Mesenchymal stem cell (in vitro differentiated cells and primary cell): ENCODE measurements around the gene HAP1.
A peak's percentile ranks its signal among the peaks of the same experiment; 100 is the strongest.

Experiments
- DNase-seq: peaks from one replicate; pipeline ENCODE4 v3.0.0-alpha.2; 2013
- H2AFZ ChIP-seq: one replicate; pipeline ENCODE4 v1.6.1; 2013; ENCODE audit warnings: low read depth, mild to moderate bottlenecking, control low read depth, inconsistent platforms, low read length, moderate library complexity
- H2AK5ac ChIP-seq: 2 replicates; pipeline ENCODE4 v1.6.1; 2013; ENCODE audit warnings: low read length, moderate library complexity, mild to moderate bottlenecking, inconsistent platforms; ENCODE audit not compliant: severe bottlenecking
- H2BK120ac ChIP-seq: one replicate; pipeline ENCODE4 v1.6.1; 2013; ENCODE audit warnings: low read depth, mild to moderate bottlenecking, inconsistent platforms, low read length, moderate library complexity
- H2BK12ac ChIP-seq, 2 experiments: one replicate each; pipeline ENCODE4 v1.6.1; 2013; ENCODE audit warnings: inconsistent platforms in 2 of 2, low read length in 2 of 2, mild to moderate bottlenecking in 2 of 2, moderate library complexity in 2 of 2, control low read depth in 1 of 2
- H2BK15ac ChIP-seq: one replicate; pipeline ENCODE4 v1.6.1; 2013; ENCODE audit warnings: mild to moderate bottlenecking, low read depth, inconsistent platforms; ENCODE audit not compliant: poor library complexity, severe bottlenecking
- H2BK5ac ChIP-seq: 2 replicates; pipeline ENCODE4 v1.6.1; 2013; ENCODE audit warnings: low read depth, mild to moderate bottlenecking, low read length, control low read depth, inconsistent platforms; ENCODE audit not compliant: poor library complexity, severe bottlenecking
- H3K14ac ChIP-seq, 2 experiments: one replicate each; pipeline ENCODE4 v1.6.1; 2013; ENCODE audit warnings: inconsistent platforms in 2 of 2, low read length in 2 of 2, control low read depth in 1 of 2, mild to moderate bottlenecking in 1 of 2, moderate library complexity in 1 of 2
- H3K18ac ChIP-seq, 2 experiments: one replicate each; pipeline ENCODE4 v1.6.1; 2013; ENCODE audit warnings: inconsistent platforms in 2 of 2, low read length in 2 of 2, control low read depth in 1 of 2, low read depth in 1 of 2, mild to moderate bottlenecking in 1 of 2
- H3K23ac ChIP-seq, 2 experiments: one replicate each; pipeline ENCODE4 v1.6.1; 2013; ENCODE audit warnings: inconsistent platforms in 2 of 2, low read length in 2 of 2, mild to moderate bottlenecking in 2 of 2, moderate library complexity in 2 of 2, control low read depth in 1 of 2
- H3K27ac ChIP-seq: 2 replicates; pipeline ENCODE4 v1.5.1; 2013; ENCODE audit warnings: mild to moderate bottlenecking, moderate library complexity, low read length, control low read depth, inconsistent platforms; ENCODE audit not compliant: poor library complexity, severe bottlenecking
- H3K27me3 ChIP-seq, 2 experiments: 2 replicates each; pipeline versions ENCODE4 v1.6.1 to v1.7.0; 2013; ENCODE audit warnings: low read length in 2 of 2, mild to moderate bottlenecking in 2 of 2, moderate library complexity in 2 of 2, control low read depth in 1 of 2, inconsistent platforms in 1 of 2; ENCODE audit not compliant: control insufficient read depth in 1 of 2, insufficient read depth in 1 of 2
- H3K36me3 ChIP-seq, 2 experiments: 2 replicates each; pipeline versions ENCODE4 v1.6.1 to v1.7.0; 2013; ENCODE audit warnings: low read length in 2 of 2, control low read depth in 1 of 2, inconsistent platforms in 1 of 2, low read depth in 1 of 2, mild to moderate bottlenecking in 1 of 2; ENCODE audit not compliant: insufficient read depth in 2 of 2, control insufficient read depth in 1 of 2
- H3K4ac ChIP-seq, 2 experiments: one replicate each; pipeline ENCODE4 v1.6.1; 2013; ENCODE audit warnings: inconsistent platforms in 2 of 2, low read length in 2 of 2, mild to moderate bottlenecking in 2 of 2, moderate library complexity in 2 of 2, control low read depth in 1 of 2, low read depth in 1 of 2
- H3K4me1 ChIP-seq: 2 replicates; pipeline ENCODE4 v1.6.1; 2013; ENCODE audit warnings: low read depth, low read length, control low read depth; ENCODE audit not compliant: control insufficient read depth, insufficient read depth
- H3K4me2 ChIP-seq: 2 replicates; pipeline ENCODE4 v1.6.1; 2013; ENCODE audit warnings: low read length, mild to moderate bottlenecking, inconsistent platforms; ENCODE audit not compliant: poor library complexity, severe bottlenecking
- H3K4me3 ChIP-seq, 2 experiments: 2 replicates each; pipeline versions ENCODE4 v1.5.1 to v1.7.0; 2013; ENCODE audit warnings: low read length in 2 of 2, mild to moderate bottlenecking in 2 of 2, control low read depth in 1 of 2, low read depth in 1 of 2; ENCODE audit not compliant: insufficient read depth in 1 of 2
- H3K79me1 ChIP-seq: replicated peaks from 2 replicates; pipeline ENCODE4 v1.6.1; 2013; ENCODE audit warnings: mild to moderate bottlenecking, control low read depth, low read length, inconsistent platforms; ENCODE audit not compliant: poor library complexity, severe bottlenecking
- H3K9ac ChIP-seq: 2 replicates; pipeline ENCODE4 v1.7.0; 2013; ENCODE audit warnings: mild to moderate bottlenecking, low read length, moderate library complexity
- H3K9me3 ChIP-seq: 2 replicates; pipeline ENCODE4 v1.7.0; 2013; ENCODE audit warnings: mild to moderate bottlenecking, low read length; ENCODE audit not compliant: control insufficient read depth
- H4K8ac ChIP-seq: one replicate; pipeline ENCODE4 v1.6.1; 2013; ENCODE audit warnings: inconsistent platforms, mild to moderate bottlenecking, low read length, moderate library complexity
- H4K91ac ChIP-seq: one replicate; pipeline ENCODE4 v1.6.1; 2013; ENCODE audit warnings: mild to moderate bottlenecking, low read length, inconsistent platforms
- WGBS: methylation state at CpG from one replicate; pipeline ENCODE4 v1.1.7; 2013; ENCODE audit warnings: mixed read lengths; 5-methylcytosine and 5-hydroxymethylcytosine counted together

Gene HAP1

GRCh38 chr17:41682631-41683030 lies 51.8 kb downstream of the HAP1 start:
- Histone ChIP-seq H2BK15ac (no peak overlapping the region), H3K79me1 (no peaks in the 10 kb centered on the region), H3K36me3 (no peaks in the 10 kb centered on the region), H3K4me3 (no peak overlapping the region), H3K27me3 (peaks cover 0 to 5% of the 10 kb centered on the region in 2 experiments), H3K18ac (no peak overlapping the region), H3K14ac (no peak overlapping the region), H3K4ac (no peak overlapping the region), H3K4me2 (no peak overlapping the region), H3K23ac (no peak overlapping the region), H4K8ac (no peak overlapping the region), H3K9me3 (no peaks in the 10 kb centered on the region), H3K27ac (no peak overlapping the region), H2AFZ (no peak overlapping the region), H4K91ac (no peak overlapping the region), H2BK12ac (peak overlapping the region in 1 of 2 experiments; percentile 6), H2AK5ac (no peak overlapping the region), H3K4me1 (peaks cover 4% of the 10 kb centered on the region), H3K9ac (no peak overlapping the region), H2BK5ac (no peak overlapping the region), H2BK120ac (no peak overlapping the region)
- DNase-seq = no peak
- 100% methylated on average over 2 of the region's 5 CpGs for WGBS

GRCh38 chr17:41681776-41682175 lies 52.7 kb downstream of the HAP1 start:
- Histone ChIP-seq H3K23ac (no peak overlapping the region), H3K4me3 (no peak overlapping the region), H3K14ac (no peak overlapping the region)

DNA sequence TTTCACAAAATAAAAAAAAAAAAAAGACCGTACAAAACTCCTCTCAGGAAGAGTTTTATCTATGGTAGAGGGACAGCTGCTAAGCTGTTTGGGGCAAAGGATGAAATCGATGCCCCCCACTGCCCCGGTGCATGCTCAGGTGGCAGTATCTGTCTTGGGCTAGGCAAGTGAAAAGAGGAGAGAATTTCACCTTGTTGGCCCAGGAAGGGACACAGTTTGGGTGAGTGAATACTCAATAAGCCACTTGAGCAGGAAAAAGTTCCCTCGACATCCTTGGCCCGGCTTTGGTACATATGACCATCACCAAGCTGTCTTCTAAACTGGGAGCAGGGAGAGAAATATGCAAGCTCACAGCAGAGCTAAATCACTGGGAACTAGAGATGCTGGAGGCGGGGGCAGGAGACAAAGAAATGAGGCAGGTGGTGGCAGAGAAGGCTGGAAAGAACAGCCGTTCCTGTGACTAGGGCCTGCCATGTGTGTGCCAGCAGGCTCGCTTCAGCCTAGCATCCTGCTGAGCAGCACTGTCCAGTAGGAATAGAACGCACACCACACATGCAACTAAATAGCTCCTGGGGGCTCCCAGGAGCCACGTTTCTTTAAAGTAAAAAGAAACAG lies 53.9 kb downstream of the HAP1 start:
- H3K23ac ChIP-seq = no peak overlapping the region

More at GRCh38 chr17:41681776-41682175, 52.7 kb downstream of the HAP1 start:
- H3K18ac ChIP-seq = no peak overlapping the region
- no peak overlapping the region for H2AK5ac ChIP-seq
- H2BK12ac ChIP-seq = no peak overlapping the region
- no peak overlapping the region for H3K4ac ChIP-seq
- no peak overlapping the region for H4K8ac ChIP-seq
- no peaks in the 10 kb centered on the region for H3K36me3 ChIP-seq
- no peak overlapping the region for H4K91ac ChIP-seq
- WGBS = 86% methylated on average over 3 of the region's 3 CpGs
- DNase-seq = no peak
- H3K27me3 ChIP-seq = peaks cover 0 to 5% of the 10 kb centered on the region in 2 experiments
- no peak overlapping the region for H2AFZ ChIP-seq
- H3K4me2 ChIP-seq = no peak overlapping the region
- no peak overlapping the region for H2BK120ac ChIP-seq
- H3K9me3 ChIP-seq = no peaks in the 10 kb centered on the region
- H2BK15ac ChIP-seq = no peak overlapping the region
- H3K4me1 ChIP-seq = peaks cover 8% of the 10 kb centered on the region
- no peak overlapping the region for H2BK5ac ChIP-seq
- H3K79me1 ChIP-seq = no peaks in the 10 kb centered on the region
- no peak overlapping the region for H3K27ac ChIP-seq
- no peak overlapping the region for H3K9ac ChIP-seq

DNA sequence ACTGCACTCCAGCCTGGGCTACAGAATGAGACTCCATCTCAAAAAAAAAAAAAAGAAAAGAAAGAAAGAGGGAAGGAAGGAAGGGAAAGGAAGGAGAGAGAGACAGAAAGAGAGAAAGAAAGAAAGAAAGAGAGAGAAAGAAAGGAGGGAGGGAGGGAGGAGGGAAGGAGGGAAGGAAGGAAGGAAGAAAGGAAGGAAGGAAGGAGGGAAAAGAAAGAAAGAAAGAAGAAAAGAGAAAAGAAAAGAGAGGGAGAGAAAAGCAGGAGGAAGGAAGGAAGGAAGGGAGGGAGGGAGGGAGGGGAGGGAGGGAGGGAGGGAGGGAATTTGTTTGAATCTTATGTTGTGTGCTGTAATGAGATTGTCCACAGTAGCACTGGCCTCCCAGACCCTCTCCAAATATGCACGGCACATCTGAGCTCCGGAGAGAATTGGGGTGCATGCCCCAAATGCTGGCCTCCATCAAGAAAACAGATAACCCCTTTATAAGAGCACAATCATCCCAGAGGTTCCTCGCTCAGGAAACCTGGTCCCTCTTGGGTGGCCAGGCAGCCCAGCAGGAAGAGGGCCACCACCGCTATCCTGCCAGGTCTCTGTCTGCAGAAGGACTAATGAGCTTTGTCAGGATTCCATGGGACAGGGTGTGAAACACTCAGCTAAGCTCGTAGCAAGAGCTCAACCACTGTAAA lies 54.6 kb downstream of the HAP1 start:
- Histone ChIP-seq H2BK120ac (no peak overlapping the region), H2AK5ac (peak overlapping the region; percentile 66), H3K36me3 (no peaks in the 10 kb centered on the region), H3K27me3 (peaks cover 0 to 5% of the 10 kb centered on the region in 2 experiments), H3K4me3 (no peak overlapping the region), H3K4ac (no peak overlapping the region), H3K14ac (no peak overlapping the region), H2BK12ac (peak overlapping the region in 1 of 2 experiments; percentile 4), H3K9ac (no peak overlapping the region), H2BK5ac (no peak overlapping the region), H2AFZ (no peak overlapping the region), H3K9me3 (no peaks in the 10 kb centered on the region), H4K91ac (no peak overlapping the region), H3K4me1 (peaks cover 10% of the 10 kb centered on the region), H3K4me2 (no peak overlapping the region), H3K79me1 (no peaks in the 10 kb centered on the region), H3K27ac (no peak overlapping the region), H2BK15ac (no peak overlapping the region), H3K18ac (no peak overlapping the region), H3K23ac (no peak overlapping the region), H4K8ac (no peak overlapping the region)
- DNase-seq = no peak
- 85% methylated on average over 4 of the region's 5 CpGs for WGBS

More for the DNA sequence above, 53.9 kb downstream of the HAP1 start:
- Histone ChIP-seq H3K27me3 (peaks cover 0 to 5% of the 10 kb centered on the region in 2 experiments), H3K27ac (no peak overlapping the region), H4K91ac (no peak overlapping the region), H3K4me1 (peaks cover 10% of the 10 kb centered on the region), H3K36me3 (no peaks in the 10 kb centered on the region), H3K4ac (no peak overlapping the region), H2BK120ac (peak overlapping the region; percentile 54), H2BK5ac (no peak overlapping the region), H3K4me2 (no peak overlapping the region), H3K9ac (no peak overlapping the region), H3K14ac (no peak overlapping the region), H2AFZ (no peak overlapping the region), H3K79me1 (no peaks in the 10 kb centered on the region), H3K4me3 (no peak overlapping the region), H3K9me3 (no peaks in the 10 kb centered on the region), H2BK15ac (peak overlapping the region; percentile 87), H2BK12ac (peak overlapping the region in 1 of 2 experiments; percentile 86), H4K8ac (peak overlapping the region; percentile 9), H3K18ac (no peak overlapping the region), H2AK5ac (peak overlapping the region; percentile 71)
- DNase-seq = no peak
- 94% methylated on average over 8 of the region's 10 CpGs for WGBS
